Measurements from ENCODE around the gene CORO1C. TPM values are rescaled to one million over a fixed set of nuclear protein-coding genes. Genes with fewer than 3 reads are reported as not detected.

Gene CORO1C
- total and polyA plus RNA-seq, 9 of the 15 experiments (the other 6 are each of a cell fraction or from before 2014, with no cell fraction given) = 55.2 to 280 (median 150) TPM

- TF ChIP-seq MGA (IDR thresholded peaks at IDR 0.05) = peak; percentile 79
- peak; percentile 71; the same call in 1 of the 2 replicates for TF ChIP-seq ZKSCAN8 (CRISPR knock-in tag; IDR thresholded peaks at IDR 0.05)
- no peak for TF ChIP-seq MCM3 (IDR thresholded peaks at IDR 0.05)
- peak; percentile 53; the same call in 1 of the 2 replicates for TF ChIP-seq ZNF395 (CRISPR knock-in tag; IDR thresholded peaks at IDR 0.05)
- peak; percentile 55; the same call in 1 of the 2 replicates for TF ChIP-seq ZNF165 (CRISPR knock-in tag; IDR thresholded peaks at IDR 0.05; ENCODE audit: borderline replicate concordance)
- peak; percentile 58; the same call in 1 of the 2 replicates for TF ChIP-seq ELF2 (CRISPR knock-in tag; IDR thresholded peaks at IDR 0.05)
- peak; percentile 90 for TF ChIP-seq ZNF592 (IDR thresholded peaks at IDR 0.05)
These were observed 97.6 kb downstream of the CORO1C start, which contains the start of gene SELPLG (continued) for GRCh38 chr12:108633534-108634248.
